PC-9 (cell line): ENCODE results near the gene UPF2. TPM values are rescaled to one million over a fixed set of nuclear protein-coding genes. Genes with fewer than 3 reads are reported as not detected.

Experiments used
- BruUV-seq: library from RNA; stranded (reverse); fragments of 400-500 nt; replicated peaks from 2 replicates; lab custom pipeline; 2021; lab: Mats Ljungman, UMichigan
- CTCF ChIA-PET: fragments of 300-600 bp; sonication (Branson Sonifier 250); formaldehyde crosslinking; loops from one replicate; lab custom pipeline; 2022; ENCODE audit warnings: antibody characterized with exemption; lab: Charles Lee
- POLR2A ChIA-PET: fragments of 300-600 bp; sonication (Branson Sonifier 250); formaldehyde crosslinking; loops from one replicate; lab custom pipeline; 2022; ENCODE audit warnings: antibody characterized with exemption; ENCODE audit not compliant: unreplicated experiment; lab: Charles Lee
- DNase-seq, 2 experiments: peaks; one replicate each; pipeline versions ENCODE4 v3.0.0 to v3.0.0-alpha.2; 2015 to 2022; ENCODE audit warnings: mixed read lengths in 1 of 2
- H2AFZ ChIP-seq: fragments of 200-600 bp; sonication (generic); 2 replicates; pipeline ENCODE4 v1.8.1; 2017; ENCODE audit warnings: antibody characterized with exemption
- H3F3A ChIP-seq: fragments of 200-600 bp; sonication (generic); 2 replicates; pipeline ENCODE4 v1.8.1; 2017; ENCODE audit warnings: antibody characterized with exemption, mild to moderate bottlenecking, low read depth; ENCODE audit not compliant: insufficient read depth
- H3K27ac ChIP-seq: fragments of 200-600 bp; sonication (generic); 2 replicates; pipeline ENCODE4 v1.6.1; 2016; ENCODE audit warnings: mixed run types
- H3K27me3 ChIP-seq: fragments of 200-600 bp; sonication (generic); 2 replicates; pipeline ENCODE4 v1.6.1; 2016; ENCODE audit warnings: low read depth, mixed run types; ENCODE audit not compliant: insufficient read depth
- H3K36me3 ChIP-seq: fragments of 200-600 bp; sonication (generic); 2 replicates; pipeline ENCODE4 v1.6.1; 2016; ENCODE audit warnings: low read depth, mixed run types
- H3K4me1 ChIP-seq: fragments of 200-600 bp; sonication (generic); replicated peaks from 2 replicates; pipeline ENCODE4 v1.6.1; 2016; ENCODE audit warnings: mixed run types; ENCODE audit not compliant: insufficient read depth
- H3K4me2 ChIP-seq: fragments of 200-600 bp; sonication (generic); 2 replicates; pipeline ENCODE4 v1.6.1; 2017; ENCODE audit warnings: mixed run types
- H3K4me3 ChIP-seq: fragments of 200-600 bp; sonication (generic); 2 replicates; pipeline ENCODE4 v1.6.1; 2016; ENCODE audit warnings: mixed run types
- H3K79me2 ChIP-seq: fragments of 200-600 bp; sonication (generic); 2 replicates; pipeline ENCODE4 v1.6.1; 2017; ENCODE audit warnings: low read depth, mixed run types
- H3K9me2 ChIP-seq: fragments of 200-600 bp; sonication (generic); 2 replicates; pipeline ENCODE4 v1.8.1; 2017; ENCODE audit warnings: mild to moderate bottlenecking; ENCODE audit not compliant: insufficient read depth
- H3K9me3 ChIP-seq: fragments of 200-600 bp; sonication (generic); 2 replicates; pipeline ENCODE4 v1.8.1; 2016; ENCODE audit warnings: low read depth; ENCODE audit not compliant: insufficient read depth
- H4K20me1 ChIP-seq: fragments of 200-600 bp; sonication (generic); 2 replicates; pipeline ENCODE4 v1.8.1; 2017; ENCODE audit not compliant: insufficient read depth
- CTCF ChIP-seq: fragments of 200-600 bp; sonication (generic); conservative IDR thresholded peaks from 2 replicates; pipeline ENCODE4 v1.6.1; 2017; ENCODE audit warnings: mixed run types, antibody characterized with exemption, mild to moderate bottlenecking, moderate library complexity
- EZH2 ChIP-seq: fragments of 200-600 bp; sonication (generic); IDR thresholded peaks from 2 replicates; pipeline ENCODE4 v1.8.0; 2017; ENCODE audit warnings: antibody characterized with exemption, low read depth
- intact Hi-C: fragments of 100-400 bp; cut with micrococcal nuclease; formaldehyde crosslinking; loops from one replicate; pipeline ENCODE4 v1.10.0; 2022; ENCODE audit not compliant: unreplicated experiment
- total RNA-seq: library from RNA; stranded (reverse); gene quantifications from 2 replicates; pipeline ENCODE4 v1.2.3, GENCODE V29; 2021

The UPF2 gene
- total RNA-seq, 1 experiment from 2014 or later: 25.9 TPM

GRCh38 chr10:12061124-12061523, 18.5 kb upstream of the UPF2 start:
- ChIA-PET POLR2A (interaction anchor here (0.7 kb wide), 1 partner anchor 45 kb away, joined by 14 read pairs; no protein-coding TSS in a partner anchor), CTCF (no interaction called here)
- no peaks in the 10 kb centered on the region for H3K79me2 ChIP-seq
- H3K9me2 ChIP-seq: no peaks in the 10 kb centered on the region
- H3F3A ChIP-seq: no peaks in the 10 kb centered on the region
- no peaks in the 10 kb centered on the region for H3K36me3 ChIP-seq
- no peak overlapping the region for H3K4me3 ChIP-seq
- no peaks in the 10 kb centered on the region for H3K27me3 ChIP-seq
- no peak overlapping the region for H3K27ac ChIP-seq
- H3K9me3 ChIP-seq: no peaks in the 10 kb centered on the region
- no peak for TF ChIP-seq CTCF
- no peak for TF ChIP-seq EZH2
- no peak overlapping the region for H2AFZ ChIP-seq
- no TSS peak for BruUV-seq
- intact Hi-C loops: no loop called here
- H3K4me2 ChIP-seq: no peak overlapping the region
- H3K4me1 ChIP-seq: no peaks in the 10 kb centered on the region
- no peaks in the 10 kb centered on the region for H4K20me1 ChIP-seq
- DNase-seq: no peak

DNA sequence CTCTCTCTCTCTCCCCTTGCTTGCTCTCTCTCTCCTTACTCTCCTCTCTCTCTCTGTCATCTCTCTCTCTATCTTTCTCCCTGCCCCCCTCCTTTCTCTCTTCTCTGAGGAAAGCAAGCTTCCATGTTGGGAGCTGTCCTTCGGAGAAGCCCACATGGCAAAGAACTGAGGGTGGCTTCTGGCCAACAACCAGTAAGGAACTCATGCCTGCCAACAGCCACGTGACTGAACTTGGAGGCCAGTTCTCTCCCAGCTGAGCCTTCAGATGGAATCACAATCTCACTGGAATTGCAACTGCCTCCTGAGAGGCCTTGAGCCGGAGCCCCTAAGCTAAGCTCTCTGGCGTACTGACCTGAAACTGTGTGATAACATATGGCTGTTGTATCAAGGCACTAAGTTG, 14.1 kb upstream of the UPF2 start:
- ChIA-PET CTCF (no interaction called here), POLR2A (interaction anchor here (0.5 kb wide), 1 partner anchor 32 kb away, joined by 3 read pairs; no protein-coding TSS in a partner anchor)
- intact Hi-C loops: no loop called here

DNA sequence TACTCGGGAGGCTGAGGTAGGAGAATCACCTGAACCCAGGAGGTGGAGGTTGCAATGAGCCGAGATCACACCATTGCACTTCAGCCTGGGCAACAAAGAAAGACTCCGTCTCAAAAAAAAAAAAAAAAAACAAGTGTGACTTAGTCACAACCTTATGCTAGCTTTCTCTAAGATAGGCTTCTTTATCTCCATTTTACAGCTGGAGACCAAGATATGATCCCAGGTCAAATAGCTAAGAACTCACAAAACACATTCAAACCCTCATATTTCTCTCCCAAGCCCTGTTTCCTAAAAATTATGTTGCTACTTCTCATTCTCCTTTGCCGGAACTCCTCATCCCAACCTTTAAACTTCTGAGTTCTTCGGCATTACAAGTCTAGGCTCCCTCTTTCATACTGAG, 13.1 kb upstream of the UPF2 start:
- H3K9me3 ChIP-seq: no peaks in the 10 kb centered on the region
- no peak for DNase-seq
- CTCF ChIA-PET: no interaction called here
- H3K9me2 ChIP-seq: no peaks in the 10 kb centered on the region
- TF ChIP-seq CTCF (no peak), EZH2 (no peak)
- BruUV-seq: no TSS peak
- H3F3A ChIP-seq: no peaks in the 10 kb centered on the region
- no peak overlapping the region for H3K27ac ChIP-seq
- no peaks in the 10 kb centered on the region for H3K27me3 ChIP-seq
- no peak overlapping the region for H3K4me2 ChIP-seq
- no peak overlapping the region for H3K4me3 ChIP-seq
- no peaks in the 10 kb centered on the region for H3K36me3 ChIP-seq
- intact Hi-C loops: no loop called here
- no peak overlapping the region for H2AFZ ChIP-seq
- H3K4me1 ChIP-seq: no peaks in the 10 kb centered on the region
- no peaks in the 10 kb centered on the region for H3K79me2 ChIP-seq
- POLR2A ChIA-PET: no interaction called here
- H4K20me1 ChIP-seq: no peaks in the 10 kb centered on the region

More for the DNA sequence above, 14.1 kb upstream of the UPF2 start:
- no peak for DNase-seq
- Histone ChIP-seq H3K4me2 (no peak overlapping the region), H3K79me2 (no peaks in the 10 kb centered on the region), H4K20me1 (no peaks in the 10 kb centered on the region), H3K9me3 (no peaks in the 10 kb centered on the region), H3F3A (no peaks in the 10 kb centered on the region), H3K27me3 (no peaks in the 10 kb centered on the region), H2AFZ (no peak overlapping the region), H3K27ac (no peak overlapping the region), H3K4me1 (no peaks in the 10 kb centered on the region), H3K9me2 (no peaks in the 10 kb centered on the region), H3K4me3 (no peak overlapping the region), H3K36me3 (no peaks in the 10 kb centered on the region)
- TF ChIP-seq CTCF: no peak
- no TSS peak for BruUV-seq
